OCI-LY1 (cell line): ENCODE data around the gene SCARB2.
"Not testable (repeated sequence)": the region's sequence is repeated elsewhere in the genome, so short reads cannot be mapped to it uniquely, and the experiment has no call there.

Experiments used
- EZH2 ChIP-seq: fragments of 200-600 bp; sonication (generic), shearing (Covaris generic); IDR thresholded peaks from 2 replicates; pipeline ENCODE4 v1.8.0; 2017; ENCODE audit warnings: borderline replicate concordance, mixed run types, mild to moderate bottlenecking, antibody characterized with exemption, low read length, moderate library complexity, mixed read lengths
- TF ChIP-seq, protein P1 (sequence below): fragments of 200-600 bp; sonication (generic), shearing (Covaris generic); IDR thresholded peaks from 2 replicates; pipeline ENCODE4 v1.5.1; 2017; ENCODE audit warnings: mild to moderate bottlenecking, antibody characterized with exemption, low read length, moderate library complexity, mixed read lengths

DNA sequence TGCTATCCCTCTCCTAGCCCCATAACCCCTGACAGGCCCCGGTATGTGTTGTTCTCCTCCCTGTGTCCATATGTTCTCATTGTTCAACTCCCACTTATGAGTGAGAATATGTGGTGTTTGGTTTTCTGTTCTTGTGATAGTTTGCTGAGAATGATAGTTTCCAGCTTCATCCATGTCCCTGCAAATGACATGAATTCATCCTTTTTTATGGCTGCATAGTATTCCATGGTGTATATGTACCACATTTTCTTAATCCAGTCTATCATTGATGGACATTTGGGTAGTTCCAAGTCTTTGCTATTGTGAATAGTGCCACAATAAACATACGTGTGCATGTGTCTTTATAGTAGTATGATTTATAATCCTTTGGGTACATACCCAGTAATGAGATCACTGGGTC, 30.3 kb upstream of the SCARB2 start:
- TF ChIP-seq, protein P1, sequence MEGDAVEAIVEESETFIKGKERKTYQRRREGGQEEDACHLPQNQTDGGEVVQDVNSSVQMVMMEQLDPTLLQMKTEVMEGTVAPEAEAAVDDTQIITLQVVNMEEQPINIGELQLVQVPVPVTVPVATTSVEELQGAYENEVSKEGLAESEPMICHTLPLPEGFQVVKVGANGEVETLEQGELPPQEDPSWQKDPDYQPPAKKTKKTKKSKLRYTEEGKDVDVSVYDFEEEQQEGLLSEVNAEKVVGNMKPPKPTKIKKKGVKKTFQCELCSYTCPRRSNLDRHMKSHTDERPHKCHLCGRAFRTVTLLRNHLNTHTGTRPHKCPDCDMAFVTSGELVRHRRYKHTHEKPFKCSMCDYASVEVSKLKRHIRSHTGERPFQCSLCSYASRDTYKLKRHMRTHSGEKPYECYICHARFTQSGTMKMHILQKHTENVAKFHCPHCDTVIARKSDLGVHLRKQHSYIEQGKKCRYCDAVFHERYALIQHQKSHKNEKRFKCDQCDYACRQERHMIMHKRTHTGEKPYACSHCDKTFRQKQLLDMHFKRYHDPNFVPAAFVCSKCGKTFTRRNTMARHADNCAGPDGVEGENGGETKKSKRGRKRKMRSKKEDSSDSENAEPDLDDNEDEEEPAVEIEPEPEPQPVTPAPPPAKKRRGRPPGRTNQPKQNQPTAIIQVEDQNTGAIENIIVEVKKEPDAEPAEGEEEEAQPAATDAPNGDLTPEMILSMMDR, result not testable (repeated sequence)
- TF ChIP-seq EZH2, result not testable (repeated sequence)
